SK-N-SH (cell line): ENCODE results near the gene SLC17A9.

Source experiments
- CHD2 ChIP-seq: fragments of 150-350 bp; IDR thresholded peaks from 2 replicates; pipeline ENCODE4 v1.6.1; 2018; ENCODE audit warnings: low read length; ENCODE audit not compliant: partially characterized antibody
- POLR2AphosphoS5 ChIP-seq: IDR thresholded peaks from 2 replicates; pipeline ENCODE4 v1.6.1; 2012; ENCODE audit warnings: low read depth, low read length
- TAF1 ChIP-seq: IDR thresholded peaks from 2 replicates; pipeline ENCODE4 v1.6.1; 2012; ENCODE audit warnings: low read depth, mild to moderate bottlenecking, low read length, moderate library complexity, borderline replicate concordance
- TEAD4 ChIP-seq: IDR thresholded peaks from 2 replicates; pipeline ENCODE4 v1.4.0; 2012; ENCODE audit warnings: mild to moderate bottlenecking, borderline replicate concordance; ENCODE audit not compliant: insufficient read depth
- TF ChIP-seq, protein P1 (sequence below): IDR thresholded peaks from 2 replicates; pipeline ENCODE4 v1.4.0; 2012; ENCODE audit warnings: low read depth, borderline replicate concordance
- TF ChIP-seq, protein P2 (sequence below): fragments of 200-600 bp; sonication (generic); IDR thresholded peaks from 2 replicates; pipeline ENCODE4 v1.6.1; 2017; ENCODE audit warnings: antibody characterized with exemption, mild to moderate bottlenecking, moderate library complexity

DNA sequence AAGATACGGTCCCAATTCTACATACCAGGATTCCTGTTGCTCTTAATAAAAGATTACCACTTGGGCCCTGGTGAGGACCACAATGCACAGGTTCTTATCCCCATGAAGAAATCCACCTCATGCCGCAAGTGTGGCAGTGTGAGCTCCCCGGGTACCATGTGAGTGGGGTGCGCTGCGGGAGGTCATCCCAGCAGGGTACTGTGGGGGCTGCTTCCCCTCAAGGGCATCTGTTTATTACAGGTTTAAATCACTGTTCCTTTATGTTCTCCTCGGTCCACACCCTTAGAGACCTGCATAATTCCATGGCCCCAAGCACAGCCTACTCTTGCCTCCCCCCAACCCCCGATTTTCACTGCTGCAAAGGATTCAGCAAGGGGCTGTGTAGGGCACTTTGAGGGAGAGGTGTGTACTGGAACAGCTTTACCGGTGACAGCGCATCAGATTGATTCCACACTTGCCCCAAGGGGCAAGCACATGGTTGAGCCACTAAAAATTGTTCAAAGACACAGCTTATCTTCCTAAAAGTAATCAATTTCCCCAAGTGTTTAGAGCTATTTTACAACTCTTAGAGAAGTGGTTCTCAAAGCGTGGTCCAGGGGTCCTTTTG, 32.4 kb upstream of the SLC17A9 start:
- TF ChIP-seq POLR2AphosphoS5: no peak
- TF ChIP-seq CHD2: no peak
- TF ChIP-seq TAF1: no peak
- TF ChIP-seq, protein P1, sequence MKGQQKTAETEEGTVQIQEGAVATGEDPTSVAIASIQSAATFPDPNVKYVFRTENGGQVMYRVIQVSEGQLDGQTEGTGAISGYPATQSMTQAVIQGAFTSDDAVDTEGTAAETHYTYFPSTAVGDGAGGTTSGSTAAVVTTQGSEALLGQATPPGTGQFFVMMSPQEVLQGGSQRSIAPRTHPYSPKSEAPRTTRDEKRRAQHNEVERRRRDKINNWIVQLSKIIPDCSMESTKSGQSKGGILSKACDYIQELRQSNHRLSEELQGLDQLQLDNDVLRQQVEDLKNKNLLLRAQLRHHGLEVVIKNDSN: no peak
- no peak for TF ChIP-seq TEAD4
- TF ChIP-seq, protein P2, sequence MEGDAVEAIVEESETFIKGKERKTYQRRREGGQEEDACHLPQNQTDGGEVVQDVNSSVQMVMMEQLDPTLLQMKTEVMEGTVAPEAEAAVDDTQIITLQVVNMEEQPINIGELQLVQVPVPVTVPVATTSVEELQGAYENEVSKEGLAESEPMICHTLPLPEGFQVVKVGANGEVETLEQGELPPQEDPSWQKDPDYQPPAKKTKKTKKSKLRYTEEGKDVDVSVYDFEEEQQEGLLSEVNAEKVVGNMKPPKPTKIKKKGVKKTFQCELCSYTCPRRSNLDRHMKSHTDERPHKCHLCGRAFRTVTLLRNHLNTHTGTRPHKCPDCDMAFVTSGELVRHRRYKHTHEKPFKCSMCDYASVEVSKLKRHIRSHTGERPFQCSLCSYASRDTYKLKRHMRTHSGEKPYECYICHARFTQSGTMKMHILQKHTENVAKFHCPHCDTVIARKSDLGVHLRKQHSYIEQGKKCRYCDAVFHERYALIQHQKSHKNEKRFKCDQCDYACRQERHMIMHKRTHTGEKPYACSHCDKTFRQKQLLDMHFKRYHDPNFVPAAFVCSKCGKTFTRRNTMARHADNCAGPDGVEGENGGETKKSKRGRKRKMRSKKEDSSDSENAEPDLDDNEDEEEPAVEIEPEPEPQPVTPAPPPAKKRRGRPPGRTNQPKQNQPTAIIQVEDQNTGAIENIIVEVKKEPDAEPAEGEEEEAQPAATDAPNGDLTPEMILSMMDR: no peak
